ENCODE measurements around the gene ATAD1. TPM values are rescaled to one million over a fixed set of nuclear protein-coding genes. Genes with fewer than 3 reads are reported as not detected.

The ATAD1 gene
- total RNA-seq, 1 experiment from 2014 or later: 46.7 TPM

GRCh38 chr10:87761153-87761552 lies 56.9 kb downstream of the ATAD1 start (continued):
- TF ChIP-seq, protein P1, sequence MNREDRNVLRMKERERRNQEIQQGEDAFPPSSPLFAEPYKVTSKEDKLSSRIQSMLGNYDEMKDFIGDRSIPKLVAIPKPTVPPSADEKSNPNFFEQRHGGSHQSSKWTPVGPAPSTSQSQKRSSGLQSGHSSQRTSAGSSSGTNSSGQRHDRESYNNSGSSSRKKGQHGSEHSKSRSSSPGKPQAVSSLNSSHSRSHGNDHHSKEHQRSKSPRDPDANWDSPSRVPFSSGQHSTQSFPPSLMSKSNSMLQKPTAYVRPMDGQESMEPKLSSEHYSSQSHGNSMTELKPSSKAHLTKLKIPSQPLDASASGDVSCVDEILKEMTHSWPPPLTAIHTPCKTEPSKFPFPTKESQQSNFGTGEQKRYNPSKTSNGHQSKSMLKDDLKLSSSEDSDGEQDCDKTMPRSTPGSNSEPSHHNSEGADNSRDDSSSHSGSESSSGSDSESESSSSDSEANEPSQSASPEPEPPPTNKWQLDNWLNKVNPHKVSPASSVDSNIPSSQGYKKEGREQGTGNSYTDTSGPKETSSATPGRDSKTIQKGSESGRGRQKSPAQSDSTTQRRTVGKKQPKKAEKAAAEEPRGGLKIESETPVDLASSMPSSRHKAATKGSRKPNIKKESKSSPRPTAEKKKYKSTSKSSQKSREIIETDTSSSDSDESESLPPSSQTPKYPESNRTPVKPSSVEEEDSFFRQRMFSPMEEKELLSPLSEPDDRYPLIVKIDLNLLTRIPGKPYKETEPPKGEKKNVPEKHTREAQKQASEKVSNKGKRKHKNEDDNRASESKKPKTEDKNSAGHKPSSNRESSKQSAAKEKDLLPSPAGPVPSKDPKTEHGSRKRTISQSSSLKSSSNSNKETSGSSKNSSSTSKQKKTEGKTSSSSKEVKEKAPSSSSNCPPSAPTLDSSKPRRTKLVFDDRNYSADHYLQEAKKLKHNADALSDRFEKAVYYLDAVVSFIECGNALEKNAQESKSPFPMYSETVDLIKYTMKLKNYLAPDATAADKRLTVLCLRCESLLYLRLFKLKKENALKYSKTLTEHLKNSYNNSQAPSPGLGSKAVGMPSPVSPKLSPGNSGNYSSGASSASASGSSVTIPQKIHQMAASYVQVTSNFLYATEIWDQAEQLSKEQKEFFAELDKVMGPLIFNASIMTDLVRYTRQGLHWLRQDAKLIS (CRISPR knock-in tag; IDR thresholded peaks at IDR 0.05; ENCODE audit: borderline replicate concordance): no peak
- no peak for TF ChIP-seq ZNF317 (CRISPR knock-in tag; IDR thresholded peaks at IDR 0.05; ENCODE audit: borderline replicate concordance, low read depth)
- TF ChIP-seq FOXK1 (CRISPR knock-in tag; IDR thresholded peaks at IDR 0.05): no peak
- TF ChIP-seq EMX1 (CRISPR knock-in tag; IDR thresholded peaks at IDR 0.05): no peak
- no peak for TF ChIP-seq ZNF138 (CRISPR knock-in tag; conservative IDR thresholded peaks at IDR 0.05)
- TF ChIP-seq ZBTB43 (CRISPR knock-in tag; IDR thresholded peaks at IDR 0.05): no peak
- TF ChIP-seq ZNF396 (CRISPR knock-in tag; IDR thresholded peaks at IDR 0.05; ENCODE audit: borderline replicate concordance): no peak

DNA sequence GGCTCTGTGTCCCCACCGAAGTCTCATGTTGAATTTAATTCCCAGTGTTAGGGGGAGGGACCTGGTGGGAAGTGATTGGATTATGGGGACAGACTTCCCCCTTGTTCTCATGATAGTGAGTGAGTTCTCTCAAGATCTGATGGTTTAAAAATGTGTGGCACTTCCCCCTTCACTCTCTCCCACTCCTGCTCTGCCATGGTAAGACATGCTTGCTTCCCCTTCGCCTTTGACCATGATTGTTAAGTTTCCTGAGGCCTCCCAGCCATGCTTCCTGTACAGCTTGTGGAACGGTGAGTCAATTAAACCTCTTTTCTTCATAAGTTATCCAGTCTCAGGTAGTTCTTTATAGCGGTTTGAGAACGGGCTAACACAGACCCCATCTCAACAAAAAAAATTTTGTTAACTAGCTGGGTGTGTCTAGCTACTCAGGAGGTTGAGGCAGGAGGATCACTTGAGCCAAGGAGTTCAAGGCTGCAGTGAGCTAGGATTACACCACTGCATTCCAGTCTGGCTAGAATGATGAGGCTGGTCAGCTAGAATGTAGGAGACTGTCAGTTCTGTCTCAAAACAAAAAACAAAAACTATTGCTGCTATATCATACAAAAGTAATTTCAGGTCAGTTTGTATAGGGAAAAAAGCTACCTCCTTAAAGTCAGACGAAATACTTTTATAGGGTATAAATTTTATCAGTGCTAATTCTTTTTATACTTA lies 57.7 kb downstream of the ATAD1 start:
- CTCF ChIA-PET: interaction anchor here (1.0 to 1.9 kb wide), 3 partner anchors 10 to 25 kb away, joined by 3 to 6 read pairs (median 4); no protein-coding TSS in a partner anchor
- TF ChIP-seq TEAD4 (CRISPR knock-in tag; IDR thresholded peaks at IDR 0.05) (no peak), IRF2 (CRISPR knock-in tag; IDR thresholded peaks at IDR 0.05; ENCODE audit: borderline replicate concordance, low read depth) (no peak), MAX (CRISPR knock-in tag; IDR thresholded peaks at IDR 0.05) (no peak), ARID4B (CRISPR knock-in tag; IDR thresholded peaks at IDR 0.05; ENCODE audit: borderline replicate concordance) (no peak), ZNF423 (CRISPR knock-in tag; IDR thresholded peaks at IDR 0.05) (no peak), ESRRA (CRISPR knock-in tag; IDR thresholded peaks at IDR 0.05; ENCODE audit: borderline replicate concordance) (no peak), E2F5 (CRISPR knock-in tag; IDR thresholded peaks at IDR 0.05) (no peak), ETV6 (CRISPR knock-in tag; IDR thresholded peaks at IDR 0.05) (no peak), HMGA2 (CRISPR knock-in tag; IDR thresholded peaks at IDR 0.05) (no peak), SMAD3 (CRISPR knock-in tag; IDR thresholded peaks at IDR 0.05; ENCODE audit: borderline replicate concordance) (no peak), ATF2 (CRISPR knock-in tag; IDR thresholded peaks at IDR 0.05; ENCODE audit: borderline replicate concordance, low read depth) (no peak)
- TF ChIP-seq, protein P2, sequence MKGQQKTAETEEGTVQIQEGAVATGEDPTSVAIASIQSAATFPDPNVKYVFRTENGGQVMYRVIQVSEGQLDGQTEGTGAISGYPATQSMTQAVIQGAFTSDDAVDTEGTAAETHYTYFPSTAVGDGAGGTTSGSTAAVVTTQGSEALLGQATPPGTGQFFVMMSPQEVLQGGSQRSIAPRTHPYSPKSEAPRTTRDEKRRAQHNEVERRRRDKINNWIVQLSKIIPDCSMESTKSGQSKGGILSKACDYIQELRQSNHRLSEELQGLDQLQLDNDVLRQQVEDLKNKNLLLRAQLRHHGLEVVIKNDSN (CRISPR knock-in tag; IDR thresholded peaks at IDR 0.05): no peak
- TF ChIP-seq, protein P3, sequence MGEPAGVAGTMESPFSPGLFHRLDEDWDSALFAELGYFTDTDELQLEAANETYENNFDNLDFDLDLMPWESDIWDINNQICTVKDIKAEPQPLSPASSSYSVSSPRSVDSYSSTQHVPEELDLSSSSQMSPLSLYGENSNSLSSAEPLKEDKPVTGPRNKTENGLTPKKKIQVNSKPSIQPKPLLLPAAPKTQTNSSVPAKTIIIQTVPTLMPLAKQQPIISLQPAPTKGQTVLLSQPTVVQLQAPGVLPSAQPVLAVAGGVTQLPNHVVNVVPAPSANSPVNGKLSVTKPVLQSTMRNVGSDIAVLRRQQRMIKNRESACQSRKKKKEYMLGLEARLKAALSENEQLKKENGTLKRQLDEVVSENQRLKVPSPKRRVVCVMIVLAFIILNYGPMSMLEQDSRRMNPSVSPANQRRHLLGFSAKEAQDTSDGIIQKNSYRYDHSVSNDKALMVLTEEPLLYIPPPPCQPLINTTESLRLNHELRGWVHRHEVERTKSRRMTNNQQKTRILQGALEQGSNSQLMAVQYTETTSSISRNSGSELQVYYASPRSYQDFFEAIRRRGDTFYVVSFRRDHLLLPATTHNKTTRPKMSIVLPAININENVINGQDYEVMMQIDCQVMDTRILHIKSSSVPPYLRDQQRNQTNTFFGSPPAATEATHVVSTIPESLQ (CRISPR knock-in tag; IDR thresholded peaks at IDR 0.05): no peak

More for the DNA sequence above, 57.7 kb downstream of the ATAD1 start:
- Mint-ChIP-seq H3K27ac (peak overlapping the region; percentile 26; the same call in 1 of the 2 replicates), H3K36me3 (peaks cover 10% of the 10 kb centered on the region; the same call in 1 of the 2 replicates), H3K27me3 (ENCODE audit: low read depth) (no peaks in the 10 kb centered on the region), H3K4me1 (peaks cover 5% of the 10 kb centered on the region), H3K4me3 (no peak overlapping the region), H3K9me3 (no peaks in the 10 kb centered on the region)
- ATAC-seq (no peak), DNase-seq (ENCODE audit: low spot score) (no peak)
- POLR2A ChIA-PET: interaction anchor here (0.9 kb wide), 1 partner anchor 10 kb away, joined by 5 read pairs; no protein-coding TSS in a partner anchor

Measured in WTC11 (cell line).